Neuronal stem cell (in vitro differentiated cells): ENCODE results near the gene PTGS2.
"Not testable (repeated sequence)": the region's sequence is repeated elsewhere in the genome, so short reads cannot be mapped to it uniquely, and the experiment has no call there.

Source experiments
- DNase-seq: peaks from one replicate; pipeline ENCODE4 v3.0.0-alpha.2; 2013; ENCODE audit warnings: low spot score
- H2AFZ ChIP-seq: one replicate; pipeline ENCODE4 v1.6.1; 2013; ENCODE audit warnings: mild to moderate bottlenecking, low read length, inconsistent platforms
- H2AK5ac ChIP-seq: 2 replicates; pipeline ENCODE4 v1.6.1; 2013; ENCODE audit warnings: low read depth, mild to moderate bottlenecking, inconsistent platforms, low read length, moderate library complexity, mixed read lengths
- H2BK120ac ChIP-seq: 2 replicates; pipeline ENCODE4 v1.6.1; 2013; ENCODE audit warnings: low read depth, mild to moderate bottlenecking, inconsistent platforms, low read length, moderate library complexity, mixed read lengths
- H2BK12ac ChIP-seq: one replicate; pipeline ENCODE4 v1.6.1; 2013; ENCODE audit warnings: low read length, inconsistent platforms
- H2BK15ac ChIP-seq: 2 replicates; pipeline ENCODE4 v1.6.1; 2013; ENCODE audit warnings: mild to moderate bottlenecking, low read length, inconsistent platforms, mixed read lengths
- H2BK5ac ChIP-seq: one replicate; pipeline ENCODE4 v1.6.1; 2013; ENCODE audit warnings: inconsistent platforms, mild to moderate bottlenecking, low read length, moderate library complexity
- H3K14ac ChIP-seq: one replicate; pipeline ENCODE4 v1.6.1; 2013; ENCODE audit warnings: low read length, inconsistent platforms
- H3K18ac ChIP-seq: 2 replicates; pipeline ENCODE4 v1.6.1; 2013; ENCODE audit warnings: low read length, inconsistent platforms
- H3K23ac ChIP-seq: 2 replicates; pipeline ENCODE4 v1.6.1; 2013; ENCODE audit warnings: low read depth, mild to moderate bottlenecking, mixed read lengths, low read length, inconsistent platforms; ENCODE audit not compliant: poor library complexity
- H3K27ac ChIP-seq: replicated peaks from 3 replicates; pipeline ENCODE4 v1.5.1; 2013; ENCODE audit warnings: low read length, inconsistent platforms
- H3K27me3 ChIP-seq, 3 experiments: 2 replicates each; pipeline ENCODE4 v1.6.1; 2013; ENCODE audit warnings: low read length in 3 of 3, mild to moderate bottlenecking in 2 of 3, inconsistent platforms in 1 of 3, low read depth in 1 of 3, mixed read lengths in 1 of 3, moderate library complexity in 1 of 3; ENCODE audit not compliant: control insufficient read depth in 3 of 3, insufficient read depth in 3 of 3
- H3K36me3 ChIP-seq, 2 donors: replicated peaks in 1 of 2; 2 replicates each; pipeline ENCODE4 v1.6.1; 2013; ENCODE audit warnings: low read length in 2 of 2; ENCODE audit not compliant: control insufficient read depth in 2 of 2, insufficient read depth in 2 of 2
- H3K4ac ChIP-seq: 2 replicates; pipeline ENCODE4 v1.6.1; 2013; ENCODE audit warnings: inconsistent platforms, mild to moderate bottlenecking, low read length, moderate library complexity
- H3K4me1 ChIP-seq, 2 donors: 1 replicate in 1 of 2; 2 replicates in 1 of 2; pipeline ENCODE4 v1.6.1; 2013; ENCODE audit warnings: low read length in 2 of 2, low read depth in 1 of 2; ENCODE audit not compliant: control insufficient read depth in 2 of 2, insufficient read depth in 1 of 2
- H3K4me2 ChIP-seq: one replicate; pipeline ENCODE4 v1.6.1; 2013; ENCODE audit warnings: mild to moderate bottlenecking, low read length, inconsistent platforms; ENCODE audit not compliant: insufficient read depth, poor library complexity, severe bottlenecking
- H3K4me3 ChIP-seq, 2 donors: 2 replicates each; pipeline ENCODE4 v1.5.1; 2013; ENCODE audit warnings: low read length in 2 of 2, mild to moderate bottlenecking in 2 of 2, inconsistent platforms in 1 of 2, moderate library complexity in 1 of 2
- H3K79me1 ChIP-seq: one replicate; pipeline ENCODE4 v1.6.1; 2013; ENCODE audit warnings: low read depth, mild to moderate bottlenecking, inconsistent platforms, low read length, moderate library complexity
- H3K9ac ChIP-seq: one replicate; pipeline ENCODE4 v1.6.1; 2013; ENCODE audit warnings: mild to moderate bottlenecking, low read depth, low read length, inconsistent platforms; ENCODE audit not compliant: poor library complexity
- H3K9me3 ChIP-seq, 2 donors: replicated peaks in 1 of 2; 2 replicates each; pipeline versions ENCODE3 to v1.6.1; 2013; ENCODE audit warnings: low read length in 2 of 2, mild to moderate bottlenecking in 2 of 2, inconsistent platforms in 1 of 2, low read depth in 1 of 2, mixed read lengths in 1 of 2, moderate library complexity in 1 of 2; ENCODE audit not compliant: control insufficient read depth in 2 of 2, insufficient read depth in 1 of 2
- H4K8ac ChIP-seq: one replicate; pipeline ENCODE4 v1.6.1; 2013; ENCODE audit warnings: low read depth, mild to moderate bottlenecking, inconsistent platforms, low read length, moderate library complexity
- H4K91ac ChIP-seq: one replicate; pipeline ENCODE4 v1.6.1; 2013; ENCODE audit warnings: low read length, low read depth, mild to moderate bottlenecking, inconsistent platforms; ENCODE audit not compliant: poor library complexity
- WGBS, 2 donors: extraction: QIAGEN DNeasy Blood & Tissue Kit; methylation state at CpG; one replicate each; pipeline ENCODE4 v1.1.7; 2013; ENCODE audit warnings: missing lambda C conversion rate in 2 of 2, mixed read lengths in 1 of 2; ENCODE audit not compliant: insufficient read length in 2 of 2, insufficient replicate concordance in 1 of 2; ENCODE audit errors: extremely low coverage in 2 of 2; 5-methylcytosine and 5-hydroxymethylcytosine counted together

PTGS2 gene

GRCh38 chr1:186671136-186671825 is 8.9 kb downstream of the PTGS2 start:
- Histone ChIP-seq H2BK12ac (no peak overlapping the region), H3K23ac (no peak overlapping the region), H2AK5ac (no peak overlapping the region), H3K4me2 (no peak overlapping the region), H3K79me1 (no peaks in the 10 kb centered on the region), H3K36me3 (no peaks in the 10 kb centered on the region), H2BK15ac (no peak overlapping the region), H4K8ac (no peak overlapping the region), H3K4ac (no peak overlapping the region), H3K9me3 (no peaks in the 10 kb centered on the region), H3K4me1 (no peaks in the 10 kb centered on the region), H2AFZ (no peak overlapping the region), H3K27me3 (no peaks in the 10 kb centered on the region), H4K91ac (no peak overlapping the region), H2BK5ac (no peak overlapping the region), H3K18ac (no peak overlapping the region), H3K4me3 (no peak overlapping the region), H3K27ac (no peak overlapping the region), H3K9ac (no peak overlapping the region), H2BK120ac (no peak overlapping the region), H3K14ac (no peak overlapping the region)
- 100% methylated on average over 1 of the region's 2 CpGs; no CpG with 5 or more reads in 1 of the 2 donors for WGBS, 2 donors
- no peak for DNase-seq

DNA sequence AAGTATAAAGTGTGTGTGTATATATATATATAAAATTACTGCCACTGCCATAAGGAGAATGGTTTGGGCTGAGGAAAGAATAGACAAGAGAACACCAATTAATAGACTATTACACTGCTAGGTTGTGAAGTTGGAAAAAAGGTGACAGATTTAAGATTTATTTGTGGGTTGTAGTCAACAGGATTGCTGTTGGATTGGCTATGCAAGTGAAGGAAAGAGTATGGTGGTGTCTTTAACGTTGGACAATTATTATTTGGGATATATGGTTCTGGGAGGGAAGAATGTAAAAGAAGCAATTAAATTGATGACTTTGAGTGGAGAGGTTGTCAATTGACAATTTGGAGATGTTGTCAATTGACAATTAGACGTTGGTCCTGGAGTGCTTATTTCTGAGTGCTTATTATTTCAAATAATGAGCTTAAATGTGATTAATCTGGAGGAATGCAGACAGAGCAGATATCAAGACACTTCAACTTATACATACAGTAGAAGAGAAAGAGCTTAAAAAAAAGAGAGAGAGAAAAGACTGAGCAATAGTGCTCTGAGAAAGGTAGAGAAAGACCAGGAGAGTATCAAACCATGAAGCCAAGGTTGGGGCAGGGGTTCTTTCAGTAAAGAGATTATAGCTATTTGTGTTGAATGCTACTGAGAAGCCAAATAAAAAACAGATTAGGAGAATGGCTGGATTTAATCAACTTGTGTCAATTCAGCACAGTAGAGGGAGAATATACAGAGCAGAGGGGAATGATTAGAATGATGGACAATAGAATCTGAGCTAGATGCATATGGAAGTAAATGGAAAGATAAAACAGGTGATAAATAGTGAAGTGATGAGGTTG is 9.7 kb downstream of the PTGS2 start:
- H3K14ac ChIP-seq: no peak overlapping the region
- WGBS, 2 donors: no CpG with 5 or more reads among the region's 2 CpGs
- H3K27ac ChIP-seq: no peak overlapping the region
- no peak overlapping the region for H3K9ac ChIP-seq
- H2AFZ ChIP-seq: no peak overlapping the region
- H2BK5ac ChIP-seq: no peak overlapping the region
- H3K36me3 ChIP-seq: no peaks in the 10 kb centered on the region
- H3K9me3 ChIP-seq: no peaks in the 10 kb centered on the region
- no peak for DNase-seq
- no peak overlapping the region for H3K4ac ChIP-seq
- H4K91ac ChIP-seq: no peak overlapping the region
- H4K8ac ChIP-seq: no peak overlapping the region
- no peaks in the 10 kb centered on the region for H3K4me1 ChIP-seq
- H3K4me2 ChIP-seq: no peak overlapping the region
- no peak overlapping the region for H2BK120ac ChIP-seq
- H3K18ac ChIP-seq: no peak overlapping the region
- no peaks in the 10 kb centered on the region for H3K79me1 ChIP-seq
- no peak overlapping the region for H2BK15ac ChIP-seq
- no peak overlapping the region for H3K23ac ChIP-seq
- no peak overlapping the region for H3K4me3 ChIP-seq
- H2AK5ac ChIP-seq: no peak overlapping the region
- no peak overlapping the region for H2BK12ac ChIP-seq
- H3K27me3 ChIP-seq: no peaks in the 10 kb centered on the region

DNA sequence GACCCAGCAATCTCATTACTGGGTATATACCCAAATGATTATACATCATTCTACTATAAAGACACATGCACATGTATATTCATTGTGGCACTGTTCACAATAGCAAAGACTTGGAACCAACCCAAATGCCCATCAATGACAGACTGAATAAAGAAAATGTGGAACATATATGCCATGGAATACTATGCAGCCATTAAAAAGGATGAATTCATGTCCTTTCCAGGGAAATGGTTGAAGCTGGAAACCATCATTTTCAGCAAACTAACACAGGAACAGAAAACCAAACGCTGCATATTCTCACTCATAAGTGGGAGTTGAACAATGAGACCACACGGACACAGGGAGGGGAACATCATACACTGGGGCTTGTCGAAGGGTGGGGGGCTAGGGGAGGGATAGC is 10.4 kb downstream of the PTGS2 start:
- H3K79me1 ChIP-seq, H3K9me3 ChIP-seq, H3K27ac ChIP-seq, H2BK5ac ChIP-seq, H2BK12ac ChIP-seq, H3K23ac ChIP-seq, H4K91ac ChIP-seq, H2BK15ac ChIP-seq, H2BK120ac ChIP-seq, H4K8ac ChIP-seq, H3K18ac ChIP-seq, H3K4me1 ChIP-seq, H2AFZ ChIP-seq, H3K9ac ChIP-seq, DNase-seq, H3K36me3 ChIP-seq, H3K4me3 ChIP-seq, H3K4me2 ChIP-seq, H2AK5ac ChIP-seq, H3K27me3 ChIP-seq, H3K4ac ChIP-seq, H3K14ac ChIP-seq: not testable (repeated sequence)
- WGBS, 2 donors: no CpG with 5 or more reads among the region's 3 CpGs

- H3K9ac ChIP-seq, H3K79me1 ChIP-seq, H3K9me3 ChIP-seq, H2BK12ac ChIP-seq, H2BK15ac ChIP-seq, H3K4me1 ChIP-seq, H3K27ac ChIP-seq, H2BK5ac ChIP-seq, H3K4me2 ChIP-seq, H3K18ac ChIP-seq, H3K4me3 ChIP-seq, H4K91ac ChIP-seq, H3K14ac ChIP-seq, H2BK120ac ChIP-seq, DNase-seq, H3K27me3 ChIP-seq, H2AFZ ChIP-seq, H3K36me3 ChIP-seq, H3K4ac ChIP-seq, H2AK5ac ChIP-seq, H3K23ac ChIP-seq, H4K8ac ChIP-seq: not testable (repeated sequence)
- no CpG with 5 or more reads among the region's 8 CpGs for WGBS, 2 donors
Observed at GRCh38 chr1:186664217-186664616, 16.0 kb downstream of the PTGS2 start.
